GM12873 (cell line): ENCODE results near the gene ZFP92.

Experiments used
- CTCF ChIP-seq: IDR thresholded peaks from 2 replicates; pipeline ENCODE4 v1.5.1; 2012; ENCODE audit warnings: low read depth, mild to moderate bottlenecking, moderate library complexity, low read length, control low read depth; ENCODE audit not compliant: insufficient read depth; ENCODE audit errors: missing control alignments

ZFP92 gene

GRCh38 chrX:153412746-153413720, 1.8 kb downstream of the ZFP92 start:
- TF ChIP-seq CTCF, result no peak

GRCh38 chrX:153413731-153414130, 2.5 kb downstream of the ZFP92 start:
- no peak for TF ChIP-seq CTCF

GRCh38 chrX:153414856-153415510, 3.7 kb downstream of the ZFP92 start:
- no peak for TF ChIP-seq CTCF

- TF ChIP-seq CTCF, result no peak
These were observed 5.6 kb downstream of the ZFP92 start for GRCh38 chrX:153416781-153417450.

- no peak for TF ChIP-seq CTCF
These were observed 6.4 kb downstream of the ZFP92 start for GRCh38 chrX:153417637-153418036.

- no peak for TF ChIP-seq CTCF
These were observed 9.8 kb downstream of the ZFP92 start for GRCh38 chrX:153420851-153421599.
